ENCODE results near the gene LRMDA. TPM values are rescaled to one million over a fixed set of nuclear protein-coding genes. Genes with fewer than 3 reads are reported as not detected.

Gene LRMDA
- total RNA-seq, 1 experiment from 2014 or later: not detected

- Histone ChIP-seq H3K36me3 (ENCODE audit: insufficient read depth, low read length, poor library complexity, severe bottlenecking) (no peaks in the 10 kb centered on the region), H3K4me3 (ENCODE audit: low read depth, low read length, poor library complexity, severe bottlenecking) (no peak overlapping the region), H3K4me1 (ENCODE audit: insufficient read depth, low read length, poor library complexity, severe bottlenecking) (no peaks in the 10 kb centered on the region), H3K27ac (ENCODE audit: low read depth, low read length, poor library complexity, severe bottlenecking) (no peak overlapping the region), H3K27me3 (replicated peaks; ENCODE audit: insufficient read depth, low read depth, low read length, poor library complexity) (peaks cover 20% of the 10 kb centered on the region), H3K9me3 (ENCODE audit: low read depth, low read length, poor library complexity, severe bottlenecking) (no peaks in the 10 kb centered on the region)
- no TSS peak for BruUV-seq (replicated peaks)
- no peak for DNase-seq (ENCODE audit: low spot score)
- ChIA-PET CTCF (no interaction called here), POLR2A (ENCODE audit: low non-redundant PET) (no interaction called here)
- TF ChIP-seq EZH2 (IDR thresholded peaks at IDR 0.05; ENCODE audit: borderline replicate concordance, low read depth, low read length, poor library complexity, severe bottlenecking): no peak
- TF ChIP-seq, protein P1, sequence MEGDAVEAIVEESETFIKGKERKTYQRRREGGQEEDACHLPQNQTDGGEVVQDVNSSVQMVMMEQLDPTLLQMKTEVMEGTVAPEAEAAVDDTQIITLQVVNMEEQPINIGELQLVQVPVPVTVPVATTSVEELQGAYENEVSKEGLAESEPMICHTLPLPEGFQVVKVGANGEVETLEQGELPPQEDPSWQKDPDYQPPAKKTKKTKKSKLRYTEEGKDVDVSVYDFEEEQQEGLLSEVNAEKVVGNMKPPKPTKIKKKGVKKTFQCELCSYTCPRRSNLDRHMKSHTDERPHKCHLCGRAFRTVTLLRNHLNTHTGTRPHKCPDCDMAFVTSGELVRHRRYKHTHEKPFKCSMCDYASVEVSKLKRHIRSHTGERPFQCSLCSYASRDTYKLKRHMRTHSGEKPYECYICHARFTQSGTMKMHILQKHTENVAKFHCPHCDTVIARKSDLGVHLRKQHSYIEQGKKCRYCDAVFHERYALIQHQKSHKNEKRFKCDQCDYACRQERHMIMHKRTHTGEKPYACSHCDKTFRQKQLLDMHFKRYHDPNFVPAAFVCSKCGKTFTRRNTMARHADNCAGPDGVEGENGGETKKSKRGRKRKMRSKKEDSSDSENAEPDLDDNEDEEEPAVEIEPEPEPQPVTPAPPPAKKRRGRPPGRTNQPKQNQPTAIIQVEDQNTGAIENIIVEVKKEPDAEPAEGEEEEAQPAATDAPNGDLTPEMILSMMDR (conservative IDR thresholded peaks at IDR 0.05; ENCODE audit: low read depth, low read length): no peak
- intact Hi-C loops (cut with micrococcal nuclease; ENCODE audit: unreplicated experiment): no loop called here
These were observed 251.5 kb downstream of the LRMDA start for GRCh38 chr10:75682649-75683557.

- Histone ChIP-seq H3K9me3 (ENCODE audit: low read depth, low read length, poor library complexity, severe bottlenecking) (no peaks in the 10 kb centered on the region), H3K27ac (ENCODE audit: low read depth, low read length, poor library complexity, severe bottlenecking) (no peak overlapping the region), H3K36me3 (ENCODE audit: insufficient read depth, low read length, poor library complexity, severe bottlenecking) (no peaks in the 10 kb centered on the region), H3K27me3 (replicated peaks; ENCODE audit: insufficient read depth, low read depth, low read length, poor library complexity) (peaks cover 1% of the 10 kb centered on the region), H3K4me1 (ENCODE audit: insufficient read depth, low read length, poor library complexity, severe bottlenecking) (no peaks in the 10 kb centered on the region), H3K4me3 (ENCODE audit: low read depth, low read length, poor library complexity, severe bottlenecking) (no peak overlapping the region)
- DNase-seq (ENCODE audit: low spot score): no peak
- TF ChIP-seq, protein P1 (conservative IDR thresholded peaks at IDR 0.05; ENCODE audit: low read depth, low read length): no peak
- no peak for TF ChIP-seq EZH2 (IDR thresholded peaks at IDR 0.05; ENCODE audit: borderline replicate concordance, low read depth, low read length, poor library complexity, severe bottlenecking)
- BruUV-seq (replicated peaks): no TSS peak
- POLR2A ChIA-PET (ENCODE audit: low non-redundant PET): no interaction called here
- CTCF ChIA-PET: no interaction called here
- intact Hi-C loops (cut with micrococcal nuclease; ENCODE audit: unreplicated experiment): no loop called here
These were observed 253.8 kb downstream of the LRMDA start for GRCh38 chr10:75685187-75685586.

- ChIA-PET POLR2A (ENCODE audit: low non-redundant PET) (interaction anchor here (0.7 kb wide), 1 partner anchor 878 kb away, joined by 3 read pairs; no protein-coding TSS in a partner anchor), CTCF (no interaction called here)
- H3K4me3 ChIP-seq (ENCODE audit: low read depth, low read length, poor library complexity, severe bottlenecking): no peak overlapping the region
- TF ChIP-seq, protein P1 (conservative IDR thresholded peaks at IDR 0.05; ENCODE audit: low read depth, low read length): no peak
- TF ChIP-seq EZH2 (IDR thresholded peaks at IDR 0.05; ENCODE audit: borderline replicate concordance, low read depth, low read length, poor library complexity, severe bottlenecking): no peak
- no peaks in the 10 kb centered on the region for H3K4me1 ChIP-seq (ENCODE audit: insufficient read depth, low read length, poor library complexity, severe bottlenecking)
- BruUV-seq (replicated peaks): no TSS peak
- no peaks in the 10 kb centered on the region for H3K36me3 ChIP-seq (ENCODE audit: insufficient read depth, low read length, poor library complexity, severe bottlenecking)
- intact Hi-C loops (cut with micrococcal nuclease; ENCODE audit: unreplicated experiment): no loop called here
- no peaks in the 10 kb centered on the region for H3K27me3 ChIP-seq (replicated peaks; ENCODE audit: insufficient read depth, low read depth, low read length, poor library complexity)
- no peak overlapping the region for H3K27ac ChIP-seq (ENCODE audit: low read depth, low read length, poor library complexity, severe bottlenecking)
- no peaks in the 10 kb centered on the region for H3K9me3 ChIP-seq (ENCODE audit: low read depth, low read length, poor library complexity, severe bottlenecking)
- no peak for DNase-seq (ENCODE audit: low spot score)
These were observed 257.3 kb downstream of the LRMDA start for GRCh38 chr10:75688506-75689300.
